ENCODE results near the gene USP28. TPM values are rescaled to one million over a fixed set of nuclear protein-coding genes. Genes with fewer than 3 reads are reported as not detected.

USP28 gene
- total RNA-seq, 1 experiment from 2014 or later, result 23.7 TPM

- Histone ChIP-seq H3K27me3 (replicated peaks; ENCODE audit: insufficient read depth, low read depth, low read length, poor library complexity) (no peaks in the 10 kb centered on the region), H3K36me3 (ENCODE audit: insufficient read depth, low read length, poor library complexity, severe bottlenecking) (no peaks in the 10 kb centered on the region)
- BruUV-seq (replicated peaks), result no TSS peak
Measured at GRCh38 chr11:113840932-113841664, 34.3 kb downstream of the USP28 start.

GRCh38 chr11:113839842-113840241 is 35.5 kb downstream of the USP28 start:
- no peak overlapping the region for H3K27ac ChIP-seq (ENCODE audit: low read depth, low read length, poor library complexity, severe bottlenecking)
- no peak overlapping the region for H3K4me3 ChIP-seq (ENCODE audit: low read depth, low read length, poor library complexity, severe bottlenecking)
- H3K4me1 ChIP-seq (ENCODE audit: insufficient read depth, low read length, poor library complexity, severe bottlenecking), result no peaks in the 10 kb centered on the region
- no peaks in the 10 kb centered on the region for H3K36me3 ChIP-seq (ENCODE audit: insufficient read depth, low read length, poor library complexity, severe bottlenecking)
- ChIA-PET POLR2A (ENCODE audit: low non-redundant PET) (no interaction called here), CTCF (interaction anchor here (0.6 kb wide), 2 partner anchors 30 to 382 kb away, joined by 3 to 4 read pairs; no protein-coding TSS in a partner anchor)
- TF ChIP-seq CTCF (conservative IDR thresholded peaks at IDR 0.05; ENCODE audit: low read depth, low read length), result no peak
- TF ChIP-seq EZH2 (IDR thresholded peaks at IDR 0.05; ENCODE audit: borderline replicate concordance, low read depth, low read length, poor library complexity, severe bottlenecking), result no peak
- intact Hi-C loops (cut with micrococcal nuclease; ENCODE audit: unreplicated experiment), result no loop called here
- H3K9me3 ChIP-seq (ENCODE audit: low read depth, low read length, poor library complexity, severe bottlenecking), result no peaks in the 10 kb centered on the region
- DNase-seq (ENCODE audit: low spot score), result no peak
- no peaks in the 10 kb centered on the region for H3K27me3 ChIP-seq (replicated peaks; ENCODE audit: insufficient read depth, low read depth, low read length, poor library complexity)
- BruUV-seq (replicated peaks), result no TSS peak

More at GRCh38 chr11:113840932-113841664, 34.3 kb downstream of the USP28 start:
- intact Hi-C loops (cut with micrococcal nuclease; ENCODE audit: unreplicated experiment), result no loop called here
- DNase-seq (ENCODE audit: low spot score), result no peak
- CTCF ChIA-PET, result no interaction called here
- Histone ChIP-seq H3K4me1 (ENCODE audit: insufficient read depth, low read length, poor library complexity, severe bottlenecking) (no peaks in the 10 kb centered on the region), H3K9me3 (ENCODE audit: low read depth, low read length, poor library complexity, severe bottlenecking) (no peaks in the 10 kb centered on the region), H3K4me3 (ENCODE audit: low read depth, low read length, poor library complexity, severe bottlenecking) (no peak overlapping the region), H3K27ac (ENCODE audit: low read depth, low read length, poor library complexity, severe bottlenecking) (no peak overlapping the region)
- no peak for TF ChIP-seq EZH2 (IDR thresholded peaks at IDR 0.05; ENCODE audit: borderline replicate concordance, low read depth, low read length, poor library complexity, severe bottlenecking)
- POLR2A ChIA-PET (ENCODE audit: low non-redundant PET), result interaction anchor here (0.6 kb wide), 1 partner anchor 44 kb away, joined by 3 read pairs; no protein-coding TSS in a partner anchor

GRCh38 chr11:113838005-113838404 is 37.4 kb downstream of the USP28 start:
- TF ChIP-seq CTCF (conservative IDR thresholded peaks at IDR 0.05; ENCODE audit: low read depth, low read length) (no peak), EZH2 (IDR thresholded peaks at IDR 0.05; ENCODE audit: borderline replicate concordance, low read depth, low read length, poor library complexity, severe bottlenecking) (no peak)
- POLR2A ChIA-PET (ENCODE audit: low non-redundant PET), result no interaction called here
- BruUV-seq (replicated peaks), result no TSS peak
- Histone ChIP-seq H3K4me3 (ENCODE audit: low read depth, low read length, poor library complexity, severe bottlenecking) (no peak overlapping the region), H3K9me3 (ENCODE audit: low read depth, low read length, poor library complexity, severe bottlenecking) (no peaks in the 10 kb centered on the region), H3K36me3 (ENCODE audit: insufficient read depth, low read length, poor library complexity, severe bottlenecking) (no peaks in the 10 kb centered on the region), H3K27ac (ENCODE audit: low read depth, low read length, poor library complexity, severe bottlenecking) (no peak overlapping the region), H3K4me1 (ENCODE audit: insufficient read depth, low read length, poor library complexity, severe bottlenecking) (no peaks in the 10 kb centered on the region), H3K27me3 (replicated peaks; ENCODE audit: insufficient read depth, low read depth, low read length, poor library complexity) (no peaks in the 10 kb centered on the region)
- CTCF ChIA-PET, result no interaction called here
- DNase-seq (ENCODE audit: low spot score), result no peak
- intact Hi-C loops (cut with micrococcal nuclease; ENCODE audit: unreplicated experiment), result no loop called here

- no peak for DNase-seq (ENCODE audit: low spot score)
- Histone ChIP-seq H3K4me1 (ENCODE audit: insufficient read depth, low read length, poor library complexity, severe bottlenecking) (no peaks in the 10 kb centered on the region), H3K27me3 (replicated peaks; ENCODE audit: insufficient read depth, low read depth, low read length, poor library complexity) (no peaks in the 10 kb centered on the region), H3K9me3 (ENCODE audit: low read depth, low read length, poor library complexity, severe bottlenecking) (no peaks in the 10 kb centered on the region), H3K4me3 (ENCODE audit: low read depth, low read length, poor library complexity, severe bottlenecking) (no peak overlapping the region), H3K27ac (ENCODE audit: low read depth, low read length, poor library complexity, severe bottlenecking) (no peak overlapping the region), H3K36me3 (ENCODE audit: insufficient read depth, low read length, poor library complexity, severe bottlenecking) (no peaks in the 10 kb centered on the region)
- intact Hi-C loops (cut with micrococcal nuclease; ENCODE audit: unreplicated experiment), result no loop called here
- TF ChIP-seq CTCF (conservative IDR thresholded peaks at IDR 0.05; ENCODE audit: low read depth, low read length) (no peak), EZH2 (IDR thresholded peaks at IDR 0.05; ENCODE audit: borderline replicate concordance, low read depth, low read length, poor library complexity, severe bottlenecking) (no peak)
- POLR2A ChIA-PET (ENCODE audit: low non-redundant PET), result no interaction called here
- CTCF ChIA-PET, result no interaction called here
- BruUV-seq (replicated peaks), result no TSS peak
Measured at GRCh38 chr11:113835306-113835705, 40.1 kb downstream of the USP28 start.
